GM12865 (cell line): Measurements from ENCODE around the gene AK2.
A peak's percentile ranks its signal among the peaks of the same experiment; 100 is the strongest.
"Not testable (repeated sequence)": the region's sequence is repeated elsewhere in the genome, so short reads cannot be mapped to it uniquely, and the experiment has no call there.

Experiments used
- DNase-seq: peaks from one replicate; pipeline ENCODE4 v3.0.0; 2010; ENCODE audit warnings: low read depth
- H3K4me3 ChIP-seq: 2 replicates; pipeline ENCODE4 v1.5.1; 2011; ENCODE audit warnings: mild to moderate bottlenecking, low read depth, low read length, control low read depth
- TF ChIP-seq, protein P1 (sequence below): IDR thresholded peaks from 2 replicates; pipeline ENCODE4 v1.5.1; 2011; ENCODE audit warnings: low read length, control low read depth, low read depth, inconsistent platforms; ENCODE audit not compliant: insufficient read depth; ENCODE audit errors: missing control alignments

AK2 gene

DNA sequence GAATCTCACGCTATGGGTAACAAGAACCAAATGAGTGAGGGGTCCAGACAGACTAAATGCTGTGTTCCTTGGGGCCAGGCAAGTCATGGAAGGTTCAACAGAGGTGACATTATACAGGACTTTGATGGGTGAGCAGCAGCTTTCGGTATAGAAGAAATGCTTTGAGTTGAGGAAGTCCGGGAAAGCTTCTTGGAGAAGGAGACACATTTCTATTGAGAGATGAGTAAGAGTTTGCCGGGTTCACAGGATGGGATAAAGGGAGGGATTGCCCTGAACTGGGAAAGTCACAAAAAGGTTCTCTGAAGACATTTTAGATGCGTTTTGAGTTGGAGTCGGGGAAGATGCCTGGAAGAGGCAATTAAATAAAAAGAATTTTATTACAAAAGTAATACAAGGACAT is 43.7 kb upstream of the AK2 start:
- TF ChIP-seq, protein P1, sequence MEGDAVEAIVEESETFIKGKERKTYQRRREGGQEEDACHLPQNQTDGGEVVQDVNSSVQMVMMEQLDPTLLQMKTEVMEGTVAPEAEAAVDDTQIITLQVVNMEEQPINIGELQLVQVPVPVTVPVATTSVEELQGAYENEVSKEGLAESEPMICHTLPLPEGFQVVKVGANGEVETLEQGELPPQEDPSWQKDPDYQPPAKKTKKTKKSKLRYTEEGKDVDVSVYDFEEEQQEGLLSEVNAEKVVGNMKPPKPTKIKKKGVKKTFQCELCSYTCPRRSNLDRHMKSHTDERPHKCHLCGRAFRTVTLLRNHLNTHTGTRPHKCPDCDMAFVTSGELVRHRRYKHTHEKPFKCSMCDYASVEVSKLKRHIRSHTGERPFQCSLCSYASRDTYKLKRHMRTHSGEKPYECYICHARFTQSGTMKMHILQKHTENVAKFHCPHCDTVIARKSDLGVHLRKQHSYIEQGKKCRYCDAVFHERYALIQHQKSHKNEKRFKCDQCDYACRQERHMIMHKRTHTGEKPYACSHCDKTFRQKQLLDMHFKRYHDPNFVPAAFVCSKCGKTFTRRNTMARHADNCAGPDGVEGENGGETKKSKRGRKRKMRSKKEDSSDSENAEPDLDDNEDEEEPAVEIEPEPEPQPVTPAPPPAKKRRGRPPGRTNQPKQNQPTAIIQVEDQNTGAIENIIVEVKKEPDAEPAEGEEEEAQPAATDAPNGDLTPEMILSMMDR = no peak
- H3K4me3 ChIP-seq = peak overlapping the region; percentile 61
- DNase-seq = no peak

DNA sequence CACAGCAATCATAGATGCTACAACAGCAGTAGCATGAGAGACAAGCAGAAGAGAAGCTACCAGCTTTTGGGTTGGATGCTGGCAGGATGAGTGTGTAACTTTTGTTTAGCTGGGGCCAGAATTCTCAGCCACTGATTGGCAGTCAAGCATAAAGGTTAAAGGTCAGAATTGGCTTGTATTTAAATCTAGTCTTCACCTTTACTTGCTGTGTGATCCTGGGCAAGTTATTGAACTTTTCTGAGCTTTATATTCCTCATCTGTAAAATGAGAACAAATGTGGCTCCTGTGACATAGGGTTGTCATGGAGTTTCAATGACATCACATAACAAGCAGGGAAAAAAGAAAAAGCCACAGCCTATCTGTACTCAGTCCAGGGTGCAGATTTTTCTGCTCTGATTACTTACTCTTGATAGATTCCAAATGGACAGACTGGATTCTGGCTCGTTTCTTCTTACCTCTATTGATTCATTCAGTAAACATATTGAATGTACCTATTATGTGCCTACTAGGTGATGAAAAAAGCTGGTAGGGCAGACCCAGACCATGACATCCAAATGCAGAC is 41.4 kb upstream of the AK2 start:
- no peak for DNase-seq
- TF ChIP-seq, protein P1 = no peak
- H3K4me3 ChIP-seq = no peak overlapping the region

DNA sequence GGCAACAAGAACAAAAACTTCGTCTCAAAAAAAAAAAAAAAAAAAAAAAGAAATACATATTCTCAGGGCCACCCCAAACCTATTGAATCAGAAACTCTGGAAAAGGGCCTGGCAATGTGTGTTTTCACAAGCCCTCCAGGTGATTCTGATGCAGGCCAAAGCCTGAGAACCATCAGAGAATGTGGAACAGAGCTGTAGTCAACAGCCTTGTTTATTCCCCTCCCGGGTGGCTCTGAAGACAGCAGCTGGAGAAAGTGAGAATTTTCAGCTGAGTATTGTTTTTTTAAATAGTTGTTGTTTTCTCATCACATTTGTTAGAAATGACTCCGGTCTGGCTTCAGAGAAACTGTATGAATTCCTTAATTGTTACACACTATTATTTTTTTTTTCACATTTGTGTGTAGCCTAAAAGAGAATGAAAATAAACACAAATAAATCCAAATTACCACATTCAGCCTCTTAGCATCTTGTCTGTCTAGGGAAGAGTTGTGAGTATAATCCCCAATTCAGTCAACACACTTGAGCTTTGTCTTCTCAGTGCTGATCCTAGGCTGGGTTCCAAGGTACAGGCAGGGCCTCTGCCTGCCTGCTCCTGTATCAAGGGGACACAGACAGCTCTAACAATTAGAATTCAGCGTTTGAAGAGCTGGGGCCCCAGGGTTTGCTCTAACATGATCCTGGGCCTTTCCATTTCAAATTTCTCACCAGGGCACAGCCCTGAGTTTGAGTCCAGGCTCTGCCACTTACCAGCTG is 37.7 kb upstream of the AK2 start:
- TF ChIP-seq, protein P1 = no peak
- no peak overlapping the region for H3K4me3 ChIP-seq
- no peak for DNase-seq

DNA sequence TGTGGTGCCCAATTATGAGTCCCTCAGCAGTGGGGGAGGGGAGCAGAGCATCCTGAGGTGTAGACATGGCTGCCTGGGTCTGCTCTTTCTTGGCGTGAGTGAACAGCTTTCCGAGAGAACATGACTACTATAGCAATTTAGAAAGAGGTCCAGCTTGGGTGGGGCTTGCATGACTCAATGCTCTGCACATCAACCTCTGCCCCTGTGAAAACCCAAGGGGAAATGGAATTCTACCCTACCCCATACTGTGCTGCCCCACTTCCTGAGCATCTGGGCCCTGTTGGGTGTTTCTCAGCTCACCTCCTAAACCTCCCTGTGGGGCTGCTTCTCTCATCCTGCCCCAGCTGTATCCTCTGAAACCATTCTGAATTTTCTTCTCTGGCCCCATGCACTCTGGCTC is 36.0 kb upstream of the AK2 start:
- no peak for DNase-seq
- TF ChIP-seq, protein P1 = no peak
- no peak overlapping the region for H3K4me3 ChIP-seq

DNA sequence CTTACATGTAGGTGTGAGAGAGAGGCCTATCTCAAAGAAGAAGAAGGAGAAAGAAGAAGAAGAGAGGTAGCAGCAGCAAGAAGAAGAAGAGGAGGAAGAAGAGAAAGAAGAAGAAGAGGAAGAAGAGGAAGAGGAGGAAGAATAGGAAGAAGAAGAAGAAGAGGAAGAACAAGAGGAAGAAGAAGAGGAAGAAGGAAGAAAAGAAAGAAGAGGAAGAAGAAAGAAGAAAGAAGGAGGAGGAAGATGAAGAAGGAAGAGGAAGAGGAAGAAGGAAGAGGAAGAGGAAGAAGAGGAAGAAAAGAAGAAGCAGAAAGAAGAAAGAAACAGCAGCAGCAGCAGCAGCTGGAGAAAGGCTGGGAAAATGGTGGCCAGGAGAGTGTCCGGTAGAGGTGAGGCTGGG is 33.9 kb upstream of the AK2 start:
- H3K4me3 ChIP-seq = no peak overlapping the region
- TF ChIP-seq, protein P1 = no peak
- DNase-seq = no peak

DNA sequence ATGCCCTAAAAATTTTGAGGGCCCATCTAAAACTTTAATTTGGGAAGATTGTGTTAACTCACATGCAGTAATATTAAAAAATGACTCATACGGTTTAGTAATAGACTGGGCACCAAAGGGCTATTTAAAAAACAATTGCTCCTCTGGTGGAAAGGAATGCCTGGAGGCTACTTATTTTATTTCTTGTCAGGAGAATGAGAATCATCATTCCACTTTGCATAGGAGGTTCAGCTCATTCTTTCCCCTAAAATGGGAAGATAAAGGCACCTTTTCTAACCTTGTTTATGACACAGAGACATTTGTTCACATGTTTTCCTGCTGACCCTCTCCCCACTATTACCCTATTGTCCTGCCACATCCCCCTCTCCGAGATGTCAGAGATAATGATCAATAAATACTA is 31.4 kb upstream of the AK2 start:
- not testable (repeated sequence) for H3K4me3 ChIP-seq, DNase-seq

DNA sequence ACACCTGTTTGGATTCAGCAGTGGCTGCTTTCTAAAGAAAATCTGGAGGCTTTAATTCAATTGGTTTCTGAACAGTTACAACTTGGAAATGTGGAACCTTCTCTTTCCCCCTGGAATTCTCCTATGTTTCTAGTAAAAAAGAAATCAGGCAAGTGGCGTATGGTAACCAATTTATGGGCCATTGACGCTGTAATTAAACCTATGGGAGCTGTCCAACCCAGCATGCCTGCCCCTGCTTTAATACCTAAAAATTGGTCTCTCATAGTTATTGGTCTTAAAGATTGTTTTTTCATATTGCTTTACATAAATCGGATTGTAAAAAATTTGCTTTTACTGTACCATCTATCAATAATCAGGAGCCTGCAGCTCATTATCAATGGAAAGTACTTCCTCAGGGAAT is 29.8 kb upstream of the AK2 start:
- DNase-seq, H3K4me3 ChIP-seq: not testable (repeated sequence)

DNA sequence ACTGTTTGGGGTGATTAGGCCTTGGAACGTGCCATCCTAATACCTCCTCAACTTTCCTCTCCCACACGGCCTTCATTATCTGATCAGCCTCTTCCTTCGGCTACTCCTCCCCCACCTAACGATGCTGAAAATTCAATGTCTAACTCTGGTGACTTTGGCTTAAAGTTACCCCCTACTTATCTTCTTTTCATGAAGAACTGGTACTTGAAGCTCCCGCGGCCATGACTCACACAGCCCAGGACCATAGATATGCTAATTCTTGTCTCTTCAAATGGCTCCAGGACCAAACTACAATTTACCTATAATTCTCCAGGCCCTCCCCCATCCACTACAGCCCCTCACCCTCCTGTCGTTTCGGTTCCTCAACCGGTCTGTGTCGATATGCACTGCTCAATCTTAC is 28.6 kb upstream of the AK2 start:
- DNase-seq = no peak
- TF ChIP-seq, protein P1 = no peak
- no peak overlapping the region for H3K4me3 ChIP-seq

DNA sequence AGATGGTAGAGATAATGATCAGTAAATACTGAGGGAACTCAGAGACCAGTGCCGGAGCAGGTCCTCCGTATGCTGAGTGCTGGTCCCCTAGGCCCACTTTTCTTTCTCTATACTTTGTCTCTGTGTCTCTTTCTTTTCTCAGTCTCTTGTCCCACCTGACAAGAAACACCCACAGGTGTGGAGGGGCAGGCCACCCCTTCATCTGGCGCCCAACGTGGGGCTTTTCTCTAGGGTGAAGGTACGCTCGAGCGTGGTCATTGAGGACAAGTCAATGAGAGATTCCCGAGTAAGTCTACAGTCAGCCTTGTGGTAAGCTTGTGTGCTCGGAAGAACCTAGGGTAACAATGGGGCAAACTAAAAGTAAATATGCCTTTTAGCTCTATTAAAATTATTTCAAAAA is 27.6 kb upstream of the AK2 start:
- H3K4me3 ChIP-seq, DNase-seq: not testable (repeated sequence)
